HG03175 (cell line): ENCODE measurements around the gene NETO2.
A peak's percentile ranks its signal among the peaks of the same experiment; 100 is the strongest.
"Not testable (repeated sequence)": the region's sequence is repeated elsewhere in the genome, so short reads cannot be mapped to it uniquely, and the experiment has no call there.

Experiments
- ATAC-seq: cut with Tn5 transposase; IDR thresholded peaks from one replicate; pipeline ENCODE4 v1.9.1; 2021; ENCODE audit warnings: mild to moderate bottlenecking, moderate library complexity; ENCODE audit not compliant: unreplicated experiment

The NETO2 gene, protein sequence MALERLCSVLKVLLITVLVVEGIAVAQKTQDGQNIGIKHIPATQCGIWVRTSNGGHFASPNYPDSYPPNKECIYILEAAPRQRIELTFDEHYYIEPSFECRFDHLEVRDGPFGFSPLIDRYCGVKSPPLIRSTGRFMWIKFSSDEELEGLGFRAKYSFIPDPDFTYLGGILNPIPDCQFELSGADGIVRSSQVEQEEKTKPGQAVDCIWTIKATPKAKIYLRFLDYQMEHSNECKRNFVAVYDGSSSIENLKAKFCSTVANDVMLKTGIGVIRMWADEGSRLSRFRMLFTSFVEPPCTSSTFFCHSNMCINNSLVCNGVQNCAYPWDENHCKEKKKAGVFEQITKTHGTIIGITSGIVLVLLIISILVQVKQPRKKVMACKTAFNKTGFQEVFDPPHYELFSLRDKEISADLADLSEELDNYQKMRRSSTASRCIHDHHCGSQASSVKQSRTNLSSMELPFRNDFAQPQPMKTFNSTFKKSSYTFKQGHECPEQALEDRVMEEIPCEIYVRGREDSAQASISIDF

DNA sequence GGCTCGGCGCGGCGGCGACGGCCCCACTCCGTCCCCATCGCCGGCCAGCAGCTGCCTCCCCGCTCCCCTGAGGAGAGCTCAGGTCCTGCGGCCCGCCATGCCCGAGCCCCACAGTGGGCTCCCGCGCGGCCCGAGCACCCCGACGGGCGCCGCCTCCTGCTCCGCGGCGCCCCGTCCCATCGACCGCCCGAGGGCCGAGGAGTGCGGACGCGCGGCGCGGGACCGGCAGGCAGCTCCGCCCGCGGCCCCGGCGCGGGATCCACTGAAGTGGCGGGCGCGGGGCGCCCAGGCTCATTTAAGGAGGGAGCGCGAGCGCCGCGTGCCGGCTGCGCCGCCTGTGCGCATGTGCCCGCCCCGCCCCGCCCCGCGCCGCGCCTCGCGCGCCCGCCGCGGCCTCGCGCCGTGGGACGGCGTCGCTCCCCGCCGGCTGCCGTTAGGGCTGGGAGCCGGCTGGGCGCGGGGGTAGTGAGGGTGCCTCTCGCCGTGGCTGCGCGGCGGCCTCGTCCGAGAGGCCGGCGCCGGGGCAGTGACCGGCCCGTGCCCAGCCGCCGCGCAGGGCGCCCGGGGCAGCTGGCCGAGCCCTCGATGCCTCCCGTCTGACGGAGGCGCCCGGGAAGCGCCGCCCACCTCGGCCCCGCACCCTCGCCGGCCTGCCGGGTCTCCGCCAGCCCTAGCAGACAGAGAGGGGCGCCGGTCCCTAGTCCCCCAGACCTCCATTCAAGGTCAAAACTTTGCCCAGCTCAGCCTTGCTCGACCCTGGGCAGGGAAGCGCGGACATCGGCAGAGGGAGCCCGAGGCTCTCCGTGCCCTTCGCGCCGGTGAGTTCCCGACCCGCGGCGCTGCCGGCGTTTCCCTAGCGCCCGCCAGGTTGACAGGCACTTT, at the start of gene NETO2:
TSS of gene NETO2 (minus strand) at position 269 of the 882 bp plus-strand sequence. CDS start 333 bp downstream, outside the sequence.
- peak; percentile 58 for ATAC-seq

DNA sequence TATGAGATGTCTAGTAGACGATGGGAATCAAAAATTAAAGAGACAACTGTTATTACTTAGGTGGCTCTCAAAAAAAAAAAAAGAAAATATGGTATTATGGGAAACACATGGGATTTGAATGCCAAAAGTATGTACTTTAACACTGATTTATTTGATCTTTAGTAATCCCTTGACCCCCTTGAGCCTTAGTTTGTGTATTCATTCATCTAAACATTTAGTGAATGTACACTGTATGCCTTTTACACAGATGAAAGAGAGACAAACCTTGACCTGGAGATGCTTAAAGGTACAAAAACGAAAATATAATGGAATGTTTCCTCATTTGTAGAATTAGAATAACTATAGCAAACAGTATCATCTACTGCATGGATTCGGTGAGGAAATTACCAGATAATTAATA, 38.6 kb upstream of the NETO2 start:
- no peak for ATAC-seq

DNA sequence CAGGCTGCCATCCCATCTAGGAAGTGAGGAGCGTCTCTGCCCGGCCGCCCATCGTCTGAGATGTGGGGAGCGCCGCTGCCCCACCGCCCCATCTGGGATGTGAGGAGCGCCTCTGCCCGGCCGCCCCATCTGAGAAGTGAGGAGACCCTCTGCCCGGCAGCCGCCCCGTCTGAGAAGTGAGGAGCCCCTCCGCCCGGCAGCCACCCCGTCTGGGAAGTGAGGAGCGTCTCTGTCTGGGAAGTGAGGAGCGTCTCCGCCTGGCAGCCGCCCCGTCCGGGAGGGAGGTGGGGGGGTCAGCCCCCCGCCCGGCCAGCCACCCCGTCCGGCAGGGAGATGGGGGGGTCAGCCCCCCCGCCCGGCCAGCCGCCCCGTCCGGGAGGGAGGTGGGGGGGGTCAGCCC, 37.3 kb upstream of the NETO2 start:
- not testable (repeated sequence) for ATAC-seq

DNA sequence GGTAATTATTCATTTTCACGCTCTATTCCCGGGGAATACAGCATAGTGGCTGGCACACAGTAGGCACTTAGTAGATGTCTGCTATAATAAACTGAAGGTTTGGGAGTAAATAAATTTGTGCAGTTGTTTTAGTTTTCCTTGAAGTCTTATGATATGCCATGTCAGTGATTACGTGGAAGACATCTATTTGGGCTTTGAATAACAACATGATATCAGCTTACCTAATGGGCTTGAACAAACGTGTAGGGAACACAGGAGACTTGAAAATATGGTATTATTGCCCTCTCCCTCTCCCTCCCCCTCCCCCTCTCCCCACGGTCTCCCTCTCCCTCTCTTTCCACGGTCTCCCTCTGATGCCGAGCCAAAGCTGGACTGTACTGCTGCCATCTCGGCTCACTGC, 36.3 kb upstream of the NETO2 start:
- ATAC-seq: no peak

DNA sequence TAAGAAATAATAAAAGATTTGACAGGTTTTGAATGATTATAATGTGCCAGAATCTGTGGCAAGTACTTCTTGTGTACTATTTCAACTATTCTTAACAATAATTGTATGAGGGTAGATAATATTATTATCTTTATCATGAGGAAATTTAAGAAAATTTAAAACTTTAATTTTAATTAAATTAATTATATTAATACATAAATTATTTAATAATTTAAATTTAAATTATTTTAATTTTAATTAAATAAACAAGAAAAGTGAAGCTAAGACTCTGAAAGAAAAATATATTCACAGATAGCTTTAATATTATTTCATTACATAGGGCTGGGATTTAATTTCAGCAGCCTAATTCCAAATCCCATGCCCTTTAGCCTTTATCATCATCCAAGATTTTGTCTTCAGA, 31.4 kb upstream of the NETO2 start:
- ATAC-seq: no peak

DNA sequence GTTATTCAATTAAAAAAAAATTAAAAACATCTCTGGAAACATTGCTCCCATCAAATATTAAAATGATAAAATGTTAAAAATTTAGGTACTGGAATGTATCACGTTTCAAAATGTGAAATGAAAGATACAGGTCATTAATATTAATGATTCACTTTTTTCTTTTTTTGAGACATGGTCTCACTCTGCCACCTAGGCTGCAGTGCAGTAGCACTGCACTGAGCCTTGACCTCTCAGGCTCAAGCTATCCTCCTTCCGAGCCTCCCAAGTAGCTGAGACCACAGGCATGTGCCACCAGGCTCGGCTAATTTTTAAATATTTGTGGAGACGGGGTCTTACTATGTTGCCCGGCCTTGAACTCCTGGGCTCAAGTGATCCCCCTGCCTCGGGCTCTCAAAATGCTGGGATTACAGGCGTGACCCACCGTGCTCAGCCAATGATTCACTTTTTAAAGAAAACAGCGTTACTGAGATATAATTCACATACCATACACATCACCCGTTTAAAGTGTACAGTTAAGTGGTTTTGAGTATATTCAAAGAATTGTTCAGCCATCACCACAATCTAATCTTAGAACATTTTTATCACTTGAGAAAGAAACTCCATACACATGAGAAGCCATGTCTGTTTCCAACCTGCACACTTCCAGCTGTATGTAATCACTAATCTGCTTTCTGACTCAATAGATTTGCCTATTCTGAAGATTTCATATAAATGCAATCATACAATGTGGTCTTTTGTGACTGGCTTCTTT, 19.1 kb upstream of the NETO2 start:
- no peak for ATAC-seq

DNA sequence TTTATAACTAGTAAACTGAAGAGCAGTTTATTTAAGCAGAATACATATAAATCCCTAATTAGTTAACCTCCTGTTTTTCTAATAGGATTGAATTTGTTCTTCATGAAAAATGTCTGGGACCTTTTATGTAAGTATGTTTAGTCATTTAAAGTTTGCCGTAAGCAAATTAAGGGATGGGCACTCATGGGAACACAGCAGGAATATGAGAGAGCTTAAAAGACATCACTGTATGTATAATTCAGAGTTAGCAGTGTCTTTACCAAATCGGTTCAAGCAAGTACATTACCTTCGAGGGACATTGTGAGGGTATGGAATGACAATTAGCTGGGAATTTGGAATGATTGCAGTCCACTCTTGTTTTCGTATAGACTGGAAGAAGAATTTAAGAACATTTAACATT, 17.7 kb upstream of the NETO2 start:
- ATAC-seq: no peak

DNA sequence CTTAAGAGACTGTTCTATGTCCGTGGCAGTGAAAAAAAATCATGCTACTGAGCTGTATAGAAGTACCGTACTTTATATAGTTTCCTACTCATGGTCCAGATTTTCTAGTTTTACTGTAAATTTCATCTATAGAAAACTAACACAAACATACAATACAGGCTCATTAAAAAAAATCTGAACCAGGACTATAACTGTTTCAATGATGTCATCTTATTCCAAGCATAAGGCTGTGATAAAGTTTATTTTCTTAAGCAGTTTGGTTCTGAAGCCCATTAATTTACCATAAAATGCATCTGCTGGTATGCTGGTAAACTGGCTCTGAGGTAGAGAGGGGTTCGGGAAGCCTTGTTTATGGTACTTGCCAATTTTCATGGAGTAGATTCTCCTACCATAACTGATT, 16.7 kb upstream of the NETO2 start:
- no peak for ATAC-seq

DNA sequence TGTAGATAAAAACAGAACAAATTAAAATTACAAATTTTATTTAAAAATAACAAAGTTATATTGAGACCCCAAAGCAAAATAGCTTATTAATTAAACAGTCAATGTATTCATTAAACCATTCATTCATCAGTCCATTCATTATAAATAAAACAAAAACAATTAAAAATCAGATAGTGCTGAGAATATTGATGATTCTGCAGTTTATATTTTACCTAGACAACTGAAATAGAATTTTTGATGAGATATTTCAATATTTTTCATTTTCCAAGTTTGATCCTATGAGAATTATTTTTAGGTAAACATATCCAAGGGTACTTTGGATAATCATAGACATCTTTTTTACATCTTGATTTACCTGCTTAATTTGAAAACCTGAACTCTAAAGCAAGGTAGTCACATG, 15.2 kb upstream of the NETO2 start:
- no peak for ATAC-seq

DNA sequence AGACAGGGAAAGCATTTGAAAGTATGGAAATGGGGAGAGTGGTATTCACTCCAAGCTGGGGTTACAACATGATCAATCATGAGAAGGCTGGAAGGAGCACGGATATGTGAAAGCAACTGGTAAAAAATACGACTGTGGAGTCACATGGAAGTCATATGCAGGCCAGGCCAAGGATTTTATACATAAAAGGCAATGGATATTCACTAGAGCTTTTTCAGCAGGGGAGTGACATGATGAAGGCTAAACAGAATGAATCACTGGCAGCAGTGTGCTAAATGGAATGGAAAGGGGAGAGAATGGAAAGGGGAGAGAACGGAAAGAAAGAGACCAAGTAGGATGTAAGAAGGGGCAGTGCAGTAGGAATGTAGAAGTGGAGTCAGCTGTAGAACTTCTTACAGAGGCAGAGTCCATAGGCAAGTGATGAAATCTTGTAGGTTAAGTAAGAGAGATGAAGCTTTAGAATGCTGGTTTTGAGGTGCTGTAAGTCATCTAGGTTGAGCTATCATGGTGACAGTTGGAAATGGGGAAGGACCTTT, 13.0 kb upstream of the NETO2 start:
- ATAC-seq: no peak

DNA sequence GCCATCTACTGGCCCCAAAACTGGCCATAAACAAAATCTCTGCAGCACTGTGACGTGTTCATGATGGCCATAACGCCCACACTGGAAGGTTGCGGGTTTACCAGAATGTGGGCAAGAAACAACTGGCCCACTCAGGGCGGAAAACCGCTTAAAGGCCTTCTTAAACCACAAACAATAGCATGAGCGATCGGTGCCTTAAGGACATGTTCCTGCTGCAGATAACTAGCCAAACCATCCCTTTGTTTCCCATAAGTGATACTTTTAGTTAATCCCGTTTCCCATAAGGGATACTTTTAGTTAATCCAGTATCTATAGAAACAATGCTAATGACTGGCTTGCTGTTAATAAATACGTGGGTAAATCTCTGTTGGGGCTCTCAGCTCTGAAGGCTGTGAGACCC, 8.8 kb upstream of the NETO2 start:
- not testable (repeated sequence) for ATAC-seq

DNA sequence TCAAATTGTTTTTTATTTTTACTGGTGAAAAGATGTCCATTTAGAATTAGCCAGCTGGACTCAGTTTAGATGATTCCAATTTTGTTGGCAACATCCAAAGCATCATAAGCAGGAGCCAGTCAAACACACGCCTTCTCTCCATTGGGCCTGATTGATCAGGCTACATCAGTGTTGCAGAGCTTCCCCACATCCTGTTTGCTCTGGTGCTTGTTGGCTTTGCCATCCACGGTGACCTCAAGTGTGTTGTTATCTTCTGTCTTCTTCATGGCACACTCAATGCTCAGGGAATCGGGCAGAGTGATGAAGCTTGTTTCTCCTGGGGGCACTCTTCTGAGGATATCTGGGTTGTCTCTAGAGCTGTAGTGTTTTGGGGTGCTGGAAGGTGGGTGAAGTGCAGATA, 6.3 kb upstream of the NETO2 start:
- no peak for ATAC-seq

DNA sequence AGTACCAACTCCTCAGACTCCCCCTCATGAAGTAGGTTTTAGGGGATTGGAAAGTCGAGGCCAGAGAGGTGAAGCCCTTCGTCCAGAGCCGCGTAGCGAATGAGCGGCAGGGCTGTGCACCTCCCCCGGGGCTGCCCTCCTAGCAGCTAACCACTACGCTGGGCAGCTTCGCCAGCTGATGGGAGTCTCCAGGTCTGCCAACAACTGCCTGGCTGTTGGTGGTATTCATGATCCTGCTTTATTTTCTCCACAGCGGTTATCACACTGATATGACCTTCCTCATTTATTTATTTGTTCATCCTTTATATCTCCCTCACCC, 773 bp upstream of the NETO2 start:
- ATAC-seq: no peak

DNA sequence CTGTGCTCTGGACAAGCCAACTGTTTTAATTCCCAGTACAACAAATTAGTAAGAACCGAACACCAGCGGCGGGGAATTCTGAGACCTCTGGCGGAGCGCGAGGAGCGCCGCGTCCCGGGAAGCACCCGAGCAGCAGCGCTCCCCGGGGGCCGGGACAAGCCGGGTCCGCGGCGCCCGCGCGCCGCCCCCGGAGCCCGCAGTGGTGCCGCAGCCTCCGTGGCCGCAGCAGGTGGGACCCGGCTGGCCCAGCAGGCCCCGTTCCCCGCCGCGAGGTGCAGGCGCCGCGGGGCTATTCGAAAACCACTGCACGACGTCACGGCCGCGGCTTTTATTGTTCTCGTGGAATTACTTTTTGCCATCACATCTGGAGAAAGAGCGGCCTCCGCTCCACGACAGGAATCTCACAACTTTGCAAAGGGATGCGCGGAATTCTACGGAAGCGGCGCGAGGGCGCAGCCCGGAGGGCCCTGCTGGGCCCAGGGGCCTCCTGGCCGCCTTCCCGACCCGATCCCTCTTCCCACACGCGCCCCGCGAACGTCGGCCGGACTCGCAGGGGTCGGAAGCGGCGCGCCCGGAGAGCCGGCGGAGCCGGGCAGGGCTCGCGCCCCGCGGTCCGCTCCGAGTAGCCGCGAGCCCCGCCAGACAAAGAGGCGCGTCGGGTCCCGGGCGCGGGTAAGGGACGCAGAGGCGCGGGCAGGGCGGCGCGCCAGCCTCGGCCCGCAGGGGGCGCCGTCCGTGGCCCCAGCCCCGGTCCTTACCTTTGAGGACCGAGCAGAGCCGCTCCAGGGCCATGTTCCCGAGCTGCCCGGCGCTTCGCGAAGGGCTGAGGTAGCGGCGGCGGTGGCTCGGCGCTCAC, 696 bp downstream of the NETO2 start:
- ATAC-seq: peak; percentile 64

DNA sequence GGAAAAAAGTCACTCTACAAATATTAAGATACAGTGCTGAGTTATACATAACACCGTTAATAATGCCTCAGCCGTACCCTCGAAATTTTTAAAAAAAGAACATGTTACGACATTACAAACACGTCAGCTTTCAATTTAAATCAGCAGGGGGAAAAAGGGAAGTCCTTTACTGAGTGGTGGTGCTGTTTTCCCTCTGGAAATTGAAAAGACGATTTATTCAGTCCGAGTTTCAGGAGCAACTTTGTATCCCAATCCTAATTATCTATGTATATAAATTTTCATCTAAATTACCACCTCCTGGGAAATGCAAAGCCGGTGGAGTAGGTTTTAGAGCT, 1.3 kb downstream of the NETO2 start:
- no peak for ATAC-seq

DNA sequence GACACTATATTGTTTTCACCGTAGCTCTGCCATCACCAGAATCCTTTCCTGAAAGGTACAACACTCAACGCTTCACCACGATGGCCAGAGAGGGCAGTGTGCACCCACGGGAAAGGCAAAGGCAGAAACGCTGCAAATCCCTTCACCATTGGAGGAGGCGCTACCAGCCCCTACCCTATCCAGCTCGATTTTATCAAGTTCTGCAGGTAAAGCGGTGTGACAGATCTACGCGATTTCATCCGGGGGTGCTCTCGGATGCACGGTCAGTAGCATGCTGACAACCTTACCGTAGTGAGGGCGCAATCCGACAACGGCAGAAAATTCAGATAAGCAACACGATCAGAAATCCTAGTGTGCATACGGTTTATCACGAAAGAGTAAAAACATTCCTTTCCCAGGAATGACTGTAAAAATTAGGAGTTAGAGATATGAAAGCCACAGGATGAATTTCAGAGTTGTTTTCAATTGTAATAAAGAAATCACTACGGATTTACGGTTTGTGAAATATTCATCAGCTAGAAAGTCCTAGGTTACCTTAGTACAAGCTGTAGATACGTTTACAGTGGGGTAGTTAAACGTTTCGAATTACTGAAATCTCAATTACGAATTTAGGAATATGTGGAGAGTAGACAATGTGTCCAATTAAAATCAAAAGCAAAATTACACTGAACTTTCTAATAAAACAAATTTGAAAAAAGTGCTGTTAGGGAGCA, 1.8 kb downstream of the NETO2 start:
- ATAC-seq: peak; percentile 54

DNA sequence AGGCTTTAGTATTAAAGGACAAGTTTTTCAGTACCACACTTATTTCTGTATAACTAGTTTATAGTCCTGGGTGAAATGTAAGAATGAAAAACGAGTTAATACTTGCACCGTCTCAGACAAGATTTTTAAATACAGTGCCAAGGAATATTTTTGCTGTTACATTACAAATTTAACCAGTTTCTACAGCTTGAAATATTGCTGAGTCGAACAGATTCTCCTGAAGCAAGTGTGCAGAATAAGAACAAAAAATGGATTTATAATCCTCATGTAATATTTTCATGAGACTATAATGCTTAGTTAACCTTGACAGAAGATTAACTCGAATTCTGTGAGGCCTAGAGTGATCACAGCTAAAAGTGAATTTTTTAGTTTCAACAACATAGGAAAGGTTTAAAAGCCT, 3.1 kb downstream of the NETO2 start:
- ATAC-seq: no peak

DNA sequence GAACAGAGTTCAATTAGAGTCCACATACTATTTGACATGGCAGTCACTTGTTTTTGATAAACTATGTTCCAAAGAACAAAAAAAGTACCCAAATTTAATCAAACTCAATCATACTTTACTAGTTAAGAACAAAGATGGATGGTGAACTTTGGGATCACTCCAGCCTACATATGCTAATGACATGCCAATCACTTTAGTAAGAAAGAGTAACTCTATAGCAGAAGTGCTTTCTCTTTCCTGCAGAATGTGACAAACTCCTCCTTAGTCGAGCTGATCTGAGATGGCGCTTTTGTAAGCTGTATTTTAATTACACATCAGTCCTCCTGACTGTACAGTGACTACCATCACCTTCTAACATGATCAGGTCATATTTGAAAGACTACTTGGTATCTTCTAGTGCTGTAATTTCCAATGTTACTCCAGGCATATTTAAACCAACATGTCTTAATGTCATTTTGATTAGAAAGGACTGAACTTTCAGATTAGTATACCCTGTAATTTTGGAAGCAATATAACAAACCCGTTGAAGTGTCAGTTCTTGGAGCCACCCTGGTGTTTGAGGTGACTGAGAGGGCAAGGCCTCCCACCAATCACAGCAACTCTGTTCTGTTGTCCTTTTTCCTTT, 4.1 kb downstream of the NETO2 start:
- ATAC-seq: no peak

DNA sequence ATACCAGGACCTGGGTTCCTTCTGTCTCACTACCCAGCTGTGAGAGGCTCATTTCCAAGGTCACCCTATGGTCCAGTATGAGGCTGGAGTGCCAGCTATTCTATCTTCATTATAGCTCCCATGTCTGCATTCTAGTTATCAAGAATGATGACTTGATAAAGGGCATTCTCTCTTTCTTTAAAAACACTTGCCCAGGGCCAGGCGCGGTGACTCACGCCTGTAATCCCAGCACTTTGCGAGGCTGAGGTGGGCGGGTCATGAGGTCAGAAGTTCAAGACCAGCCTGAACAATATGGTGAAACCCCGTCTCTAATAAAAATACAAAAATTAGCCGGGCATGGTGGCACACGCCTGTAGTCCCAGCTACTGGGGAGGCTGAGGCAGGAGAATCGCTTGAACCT, 5.8 kb downstream of the NETO2 start:
- not testable (repeated sequence) for ATAC-seq
